Measurements from ENCODE around the gene FBXL14. TPM values are rescaled to one million over a fixed set of nuclear protein-coding genes. Genes with fewer than 3 reads are reported as not detected.

FBXL14 gene
- total and polyA plus RNA-seq, 2 donors: 7.6 to 14.9 TPM

- Histone ChIP-seq H3K27me3 (ENCODE audit: control insufficient read depth in 2 of 2, insufficient read depth in 1 of 2, low read length in 1 of 2) (peaks cover under 1 to 6% of the 10 kb centered on the region in 2 donors), H3K4me3 (ENCODE audit: low read length in 2 of 2) (no peak overlapping the region), H3K9me3 (ENCODE audit: control insufficient read depth in 2 of 2, insufficient read depth in 1 of 2, low read length in 1 of 2) (no peaks in the 10 kb centered on the region), H3K4me1 (ENCODE audit: control insufficient read depth in 2 of 2, insufficient read depth in 2 of 2, low read length in 2 of 2) (peaks cover 0 to 6% of the 10 kb centered on the region in 2 donors), H3K27ac (ENCODE audit: low read depth in 1 of 2, low read length in 1 of 2) (no peak overlapping the region), H3K36me3 (ENCODE audit: control insufficient read depth in 2 of 2, insufficient read depth in 2 of 2, low read length in 1 of 2) (no peaks in the 10 kb centered on the region)
- WGBS: 93% methylated on average over 3 of the region's 3 CpGs
- DNase-seq (ENCODE audit: low read depth in 6 of 9, low spot score in 9 of 9): no peak
Observed at GRCh38 chr12:1622406-1622805, 28.0 kb upstream of the FBXL14 start.

- 82% methylated on average over 1 of the region's 1 CpG for WGBS
- Histone ChIP-seq H3K4me1 (ENCODE audit: control insufficient read depth in 2 of 2, insufficient read depth in 2 of 2, low read length in 2 of 2) (peaks cover 0 to 20% of the 10 kb centered on the region in 2 donors), H3K27ac (ENCODE audit: low read depth in 1 of 2, low read length in 1 of 2) (no peak overlapping the region)
Observed at GRCh38 chr12:1620092-1620491, 25.7 kb upstream of the FBXL14 start.

DNA sequence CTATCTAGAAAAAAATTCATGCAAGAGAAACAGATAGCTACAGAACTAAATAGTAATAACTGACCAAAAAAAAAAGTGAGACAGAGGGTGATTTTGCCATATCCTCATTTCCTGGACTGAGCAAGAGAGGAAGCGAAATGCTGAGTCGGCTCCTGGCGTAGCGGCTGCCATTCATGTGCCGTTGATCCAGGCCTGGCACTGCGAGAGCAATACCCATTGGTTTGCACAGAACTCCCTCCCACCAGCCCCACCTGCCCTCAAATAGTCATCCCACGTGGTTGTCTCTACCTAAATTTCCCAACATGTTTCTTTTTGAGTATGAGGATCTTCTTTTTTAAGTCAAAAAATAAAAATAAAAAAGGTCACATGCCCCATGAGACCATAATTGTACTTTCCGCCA lies 25.2 kb upstream of the FBXL14 start:
- DNase-seq (ENCODE audit: low read depth in 6 of 9, low spot score in 9 of 9): no peak
- Histone ChIP-seq H3K27me3 (ENCODE audit: control insufficient read depth in 2 of 2, insufficient read depth in 1 of 2, low read length in 1 of 2) (no peaks in the 10 kb centered on the region), H3K36me3 (ENCODE audit: control insufficient read depth in 2 of 2, insufficient read depth in 2 of 2, low read length in 1 of 2) (no peaks in the 10 kb centered on the region), H3K4me1 (ENCODE audit: control insufficient read depth in 2 of 2, insufficient read depth in 2 of 2, low read length in 2 of 2) (peaks cover 0 to 20% of the 10 kb centered on the region in 2 donors), H3K9me3 (ENCODE audit: control insufficient read depth in 2 of 2, insufficient read depth in 1 of 2, low read length in 1 of 2) (no peaks in the 10 kb centered on the region), H3K27ac (ENCODE audit: low read depth in 1 of 2, low read length in 1 of 2) (no peak overlapping the region), H3K4me3 (ENCODE audit: low read length in 2 of 2) (no peak overlapping the region)
- WGBS: 53% methylated on average over 8 of the region's 8 CpGs

More at GRCh38 chr12:1620092-1620491, 25.7 kb upstream of the FBXL14 start:
- no peak for DNase-seq (ENCODE audit: low read depth in 6 of 9, low spot score in 9 of 9)
- H3K27me3 ChIP-seq (ENCODE audit: control insufficient read depth in 2 of 2, insufficient read depth in 1 of 2, low read length in 1 of 2): no peaks in the 10 kb centered on the region
- H3K4me3 ChIP-seq (ENCODE audit: low read length in 2 of 2): no peak overlapping the region
- H3K9me3 ChIP-seq (ENCODE audit: control insufficient read depth in 2 of 2, insufficient read depth in 1 of 2, low read length in 1 of 2): no peaks in the 10 kb centered on the region
- no peaks in the 10 kb centered on the region for H3K36me3 ChIP-seq (ENCODE audit: control insufficient read depth in 2 of 2, insufficient read depth in 2 of 2, low read length in 1 of 2)

GRCh38 chr12:1619159-1619558 lies 24.8 kb upstream of the FBXL14 start:
- 97% methylated on average over 4 of the region's 4 CpGs for WGBS
- H3K27me3 ChIP-seq (ENCODE audit: control insufficient read depth in 2 of 2, insufficient read depth in 1 of 2, low read length in 1 of 2): no peaks in the 10 kb centered on the region
- no peak for DNase-seq (ENCODE audit: low read depth in 6 of 9, low spot score in 9 of 9)
- no peak overlapping the region for H3K27ac ChIP-seq (ENCODE audit: low read depth in 1 of 2, low read length in 1 of 2)
- H3K4me1 ChIP-seq (ENCODE audit: control insufficient read depth in 2 of 2, insufficient read depth in 2 of 2, low read length in 2 of 2): peaks cover 0 to 20% of the 10 kb centered on the region in 2 donors
- H3K36me3 ChIP-seq (ENCODE audit: control insufficient read depth in 2 of 2, insufficient read depth in 2 of 2, low read length in 1 of 2): no peaks in the 10 kb centered on the region
- H3K9me3 ChIP-seq (ENCODE audit: control insufficient read depth in 2 of 2, insufficient read depth in 1 of 2, low read length in 1 of 2): no peaks in the 10 kb centered on the region
- H3K4me3 ChIP-seq (ENCODE audit: low read length in 2 of 2): no peak overlapping the region

DNA sequence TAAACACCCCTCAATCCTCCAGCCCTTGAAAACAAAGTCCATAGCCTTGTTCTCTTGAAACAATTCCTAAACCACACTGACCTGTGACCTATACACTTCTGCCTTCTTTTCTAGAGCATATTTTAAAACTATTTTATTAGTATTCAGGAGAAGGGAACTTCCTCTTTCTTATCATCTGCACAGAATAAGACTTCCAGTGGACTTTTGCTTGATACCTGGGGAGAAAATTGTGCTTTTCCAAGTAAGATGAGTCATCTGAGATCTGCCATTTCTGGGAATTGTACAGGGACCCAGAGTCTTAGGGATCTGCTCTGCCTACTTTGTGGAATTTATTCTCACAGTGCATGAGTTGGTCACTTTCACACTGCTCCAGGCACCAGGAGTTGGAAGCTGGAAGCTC lies 24.1 kb upstream of the FBXL14 start:
- Histone ChIP-seq H3K4me1 (ENCODE audit: control insufficient read depth in 2 of 2, insufficient read depth in 2 of 2, low read length in 2 of 2) (peaks cover 0 to 20% of the 10 kb centered on the region in 2 donors), H3K27me3 (ENCODE audit: control insufficient read depth in 2 of 2, insufficient read depth in 1 of 2, low read length in 1 of 2) (no peaks in the 10 kb centered on the region), H3K4me3 (ENCODE audit: low read length in 2 of 2) (no peak overlapping the region), H3K9me3 (ENCODE audit: control insufficient read depth in 2 of 2, insufficient read depth in 1 of 2, low read length in 1 of 2) (no peaks in the 10 kb centered on the region), H3K27ac (ENCODE audit: low read depth in 1 of 2, low read length in 1 of 2) (no peak overlapping the region), H3K36me3 (ENCODE audit: control insufficient read depth in 2 of 2, insufficient read depth in 2 of 2, low read length in 1 of 2) (no peaks in the 10 kb centered on the region)
- DNase-seq (ENCODE audit: low read depth in 6 of 9, low spot score in 9 of 9): no peak

DNA sequence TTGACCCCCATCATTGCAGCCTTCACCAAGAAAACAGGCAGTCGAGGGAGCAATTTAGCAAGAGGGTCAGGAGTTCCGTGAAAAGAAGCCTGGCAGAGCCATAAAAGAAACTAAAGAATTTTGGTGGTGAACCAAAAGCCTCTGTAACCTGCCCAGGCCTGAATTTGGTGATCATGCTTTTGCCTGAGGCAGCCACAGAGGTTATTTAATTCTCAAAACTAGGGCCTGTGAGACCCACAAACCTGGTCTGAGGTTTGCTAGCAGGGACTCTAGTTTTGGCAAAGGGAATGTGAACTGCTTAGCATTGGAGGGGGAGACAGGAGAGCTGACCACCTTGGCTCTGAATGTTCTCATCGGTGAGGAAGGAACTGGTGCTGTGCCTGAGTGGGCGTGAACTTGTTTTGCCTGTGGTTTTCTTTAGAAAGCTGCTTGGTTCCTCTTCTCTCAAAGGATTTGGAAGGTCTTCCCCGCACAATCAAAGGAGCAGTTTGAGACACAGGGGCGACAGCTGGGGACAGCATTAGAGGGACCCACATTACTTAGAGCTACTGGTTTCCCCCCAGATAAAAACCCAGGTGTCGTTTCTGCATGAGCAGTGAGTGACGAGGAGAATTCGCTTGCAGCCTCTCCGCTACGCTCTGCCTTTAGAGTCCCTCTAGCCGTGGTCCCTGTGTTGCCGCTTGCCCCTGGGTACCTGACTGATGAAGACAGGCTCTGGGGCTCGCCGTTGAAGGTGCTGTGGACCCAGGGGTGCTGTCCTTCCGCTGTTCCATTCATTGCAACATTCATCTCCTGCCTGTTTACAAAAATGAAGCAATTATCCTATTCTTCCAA lies 22.1 kb upstream of the FBXL14 start:
- Histone ChIP-seq H3K27me3 (ENCODE audit: control insufficient read depth in 2 of 2, insufficient read depth in 1 of 2, low read length in 1 of 2) (no peaks in the 10 kb centered on the region), H3K36me3 (ENCODE audit: control insufficient read depth in 2 of 2, insufficient read depth in 2 of 2, low read length in 1 of 2) (no peaks in the 10 kb centered on the region), H3K27ac (ENCODE audit: low read depth in 1 of 2, low read length in 1 of 2) (peak overlapping the region in 1 of 2 donors; percentile 49), H3K9me3 (ENCODE audit: control insufficient read depth in 2 of 2, insufficient read depth in 1 of 2, low read length in 1 of 2) (no peaks in the 10 kb centered on the region), H3K4me1 (ENCODE audit: control insufficient read depth in 2 of 2, insufficient read depth in 2 of 2, low read length in 2 of 2) (peaks cover 0 to 20% of the 10 kb centered on the region in 2 donors), H3K4me3 (ENCODE audit: low read length in 2 of 2) (no peak overlapping the region)
- WGBS: 41% methylated on average over 16 of the region's 16 CpGs
- peak in 1 of 9 donors; percentile 59 for DNase-seq (ENCODE audit: low read depth in 6 of 9, low spot score in 9 of 9)

GRCh38 chr12:1614360-1614759 lies 20.0 kb upstream of the FBXL14 start:
- Histone ChIP-seq H3K27me3 (ENCODE audit: control insufficient read depth in 2 of 2, insufficient read depth in 1 of 2, low read length in 1 of 2) (no peaks in the 10 kb centered on the region), H3K9me3 (ENCODE audit: control insufficient read depth in 2 of 2, insufficient read depth in 1 of 2, low read length in 1 of 2) (no peaks in the 10 kb centered on the region), H3K4me1 (ENCODE audit: control insufficient read depth in 2 of 2, insufficient read depth in 2 of 2, low read length in 2 of 2) (peaks cover 2 to 20% of the 10 kb centered on the region in 2 donors), H3K36me3 (ENCODE audit: control insufficient read depth in 2 of 2, insufficient read depth in 2 of 2, low read length in 1 of 2) (no peaks in the 10 kb centered on the region), H3K4me3 (ENCODE audit: low read length in 2 of 2) (no peak overlapping the region), H3K27ac (ENCODE audit: low read depth in 1 of 2, low read length in 1 of 2) (no peak overlapping the region)
- DNase-seq (ENCODE audit: low read depth in 6 of 9, low spot score in 9 of 9): no peak
- 98% methylated on average over 6 of the region's 6 CpGs for WGBS

- 98% methylated on average over 4 of the region's 4 CpGs for WGBS
- Histone ChIP-seq H3K9me3 (ENCODE audit: control insufficient read depth in 2 of 2, insufficient read depth in 1 of 2, low read length in 1 of 2) (no peaks in the 10 kb centered on the region), H3K27me3 (ENCODE audit: control insufficient read depth in 2 of 2, insufficient read depth in 1 of 2, low read length in 1 of 2) (no peaks in the 10 kb centered on the region), H3K36me3 (ENCODE audit: control insufficient read depth in 2 of 2, insufficient read depth in 2 of 2, low read length in 1 of 2) (no peaks in the 10 kb centered on the region), H3K4me1 (ENCODE audit: control insufficient read depth in 2 of 2, insufficient read depth in 2 of 2, low read length in 2 of 2) (peaks cover 2 to 20% of the 10 kb centered on the region in 2 donors), H3K27ac (ENCODE audit: low read depth in 1 of 2, low read length in 1 of 2) (no peak overlapping the region), H3K4me3 (ENCODE audit: low read length in 2 of 2) (no peak overlapping the region)
- no peak for DNase-seq (ENCODE audit: low read depth in 6 of 9, low spot score in 9 of 9)
Observed at GRCh38 chr12:1613860-1614259, 19.5 kb upstream of the FBXL14 start.

DNA sequence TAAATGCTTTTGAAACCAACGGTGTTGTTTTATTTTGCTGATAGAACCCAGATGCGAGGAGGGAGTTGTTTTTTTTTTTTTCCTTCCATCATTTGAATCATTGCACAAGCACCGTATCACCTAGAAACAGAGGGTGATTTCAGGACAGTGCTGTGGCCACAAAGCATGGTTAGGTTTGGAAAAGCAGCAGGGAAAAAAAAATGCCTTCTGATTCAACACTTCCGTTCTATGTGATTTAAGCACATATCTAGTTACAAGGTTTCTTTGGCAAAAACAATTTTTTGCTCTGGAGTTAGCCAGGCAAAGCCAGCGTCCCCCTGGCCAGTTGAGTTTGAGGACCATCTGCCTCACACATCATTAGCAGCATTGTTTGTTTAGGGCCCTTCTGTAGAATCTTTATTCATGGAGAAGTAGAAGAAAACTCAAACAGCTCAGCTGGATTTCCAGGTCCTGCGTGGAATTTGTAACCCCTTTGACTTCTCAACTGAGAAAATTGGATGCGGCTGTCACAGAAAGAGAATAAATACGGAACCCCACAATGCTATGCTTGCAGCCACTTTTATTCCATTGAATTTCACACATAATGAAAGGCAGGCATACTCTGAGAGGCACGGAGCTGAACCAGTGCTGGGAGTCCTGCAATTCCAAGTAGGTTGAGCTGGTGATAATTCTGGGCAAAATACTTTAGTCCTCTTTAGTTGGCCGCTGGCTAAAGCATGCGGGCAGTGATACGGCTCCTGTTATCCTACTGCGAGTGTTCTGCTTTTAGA lies 17.6 kb upstream of the FBXL14 start:
- DNase-seq (ENCODE audit: low read depth in 6 of 9, low spot score in 9 of 9): no peak
- Histone ChIP-seq H3K27me3 (ENCODE audit: control insufficient read depth in 2 of 2, insufficient read depth in 1 of 2, low read length in 1 of 2) (no peaks in the 10 kb centered on the region), H3K27ac (ENCODE audit: low read depth in 1 of 2, low read length in 1 of 2) (peak overlapping the region; percentile 10 to 16), H3K9me3 (ENCODE audit: control insufficient read depth in 2 of 2, insufficient read depth in 1 of 2, low read length in 1 of 2) (no peaks in the 10 kb centered on the region), H3K4me3 (ENCODE audit: low read length in 2 of 2) (no peak overlapping the region), H3K4me1 (ENCODE audit: control insufficient read depth in 2 of 2, insufficient read depth in 2 of 2, low read length in 2 of 2) (peaks cover 2 to 11% of the 10 kb centered on the region in 2 donors), H3K36me3 (ENCODE audit: control insufficient read depth in 2 of 2, insufficient read depth in 2 of 2, low read length in 1 of 2) (no peaks in the 10 kb centered on the region)
- 91% methylated on average over 13 of the region's 13 CpGs for WGBS
